Ovary (tissue), 9 donors: ENCODE data around the gene EPAS1. TPM values are rescaled to one million over a fixed set of nuclear protein-coding genes. Genes with fewer than 3 reads are reported as not detected.

Source experiments
- DNase-seq, 5 donors: peaks; one replicate each; pipeline ENCODE4 v3.0.0-alpha.2; 2019 to 2020
- H3K27ac ChIP-seq, 2 donors: fragments of 200-600 bp; one replicate each; pipeline versions ENCODE4 v1.5.1 to v1.8.0; 2019 to 2022
- H3K27me3 ChIP-seq: fragments of 200-600 bp; one replicate; pipeline ENCODE4 v1.8.0; 2022
- H3K36me3 ChIP-seq: fragments of 200-600 bp; sonication (generic); one replicate; pipeline ENCODE4 v1.5.1; 2019
- H3K4me1 ChIP-seq: one replicate; pipeline ENCODE4 v1.8.1; 2013; ENCODE audit warnings: mild to moderate bottlenecking, moderate library complexity; ENCODE audit not compliant: insufficient read depth
- H3K4me3 ChIP-seq: fragments of 200-600 bp; sonication (generic); one replicate; pipeline ENCODE4 v1.5.1; 2017
- H3K9me3 ChIP-seq, 2 donors: fragments of 200-600 bp in 1 of 2; sonication (generic) in 1 of 2; one replicate each; pipeline versions ENCODE4 v1.5.1 to v1.8.1; 2013 to 2019; ENCODE audit warnings: mild to moderate bottlenecking in 1 of 2, moderate library complexity in 1 of 2
- CTCF ChIP-seq, 3 donors: fragments of 450-650 bp in 2 of 3; fragments of 200-600 bp in 1 of 3; IDR thresholded peaks; one replicate each; pipeline versions ENCODE4 v1.5.1 to v1.8.0; 2016 to 2022; ENCODE audit warnings: antibody characterized with exemption in 3 of 3, mild to moderate bottlenecking in 1 of 3
- EP300 ChIP-seq: sonication (generic); formaldehyde crosslinking; IDR thresholded peaks from one replicate; pipeline ENCODE4 v1.6.1; 2017; ENCODE audit warnings: antibody characterized with exemption
- POLR2A ChIP-seq: fragments of 450-650 bp; IDR thresholded peaks from one replicate; pipeline ENCODE4 v1.6.1; 2017; ENCODE audit warnings: antibody characterized with exemption, mild to moderate bottlenecking, moderate library complexity
- WGBS, 3 donors: extraction: QIAGEN DNeasy Blood & Tissue Kit in 1 of 3; methylation state at CpG; one replicate each; pipeline versions ENCODE4 v1.1.5 to v1.1.7; 2013 to 2017; 5-methylcytosine and 5-hydroxymethylcytosine counted together
- intact Hi-C, 4 donors: fragments of 100-400 bp; cut with DNase I; formaldehyde crosslinking; loops; one replicate each; pipeline versions ENCODE4 v1.11.0 to v1.15.1; 2022 to 2023
- polyA plus RNA-seq, 2 donors: library from polyadenylated mRNA; stranded (reverse); fragments of 200-250 nt in 1 of 2; fragments of 350-450 nt in 1 of 2; fragmentation: Illumina TruSeq in 1 of 2; extraction: RNeasy Lipid Tissue Mini Kit (QIAGEN cat#74804) in 1 of 2; gene quantifications; one replicate each; pipeline ENCODE4 v1.2.3, GENCODE V29; 2013 to 2014
- total RNA-seq, 7 donors: library from RNA; depleted of rRNA in 2 of 7; stranded (reverse); fragments of >200 nt in 2 of 7; fragmentation: NEBNext Ultra II Directional in 3 of 7; extraction: Animal tissue kit (Norgen Biotek cat#: 25700) in 3 of 7; gene quantifications; one replicate each; pipeline versions ENCODE4 v1.1.0 to v1.2.4, GENCODE V29; 2016 to 2023
- donor health status: DM: no; HTN: no; CAD: no; lungs with moderate emphysema.
- donor health status: DM: no; HTN: no; CAD: no.
- donor health status: Bipolar disorder and iron deficiency.
- donor health status: DM: yes; HTN: yes; CAD: no.
- donor health status: DM: no; HTN: no; CAD: no.
- donor health status: DM: yes; HTN: yes; CAD: no.

The EPAS1 gene
- total and polyA plus RNA-seq, 9 donors, result 63.1 to 258 (median 82.7) TPM

- no peak overlapping the region for H3K4me3 ChIP-seq
- DNase-seq, result no peak
- peaks cover 2% of the 10 kb centered on the region for H3K4me1 ChIP-seq
- H3K36me3 ChIP-seq, result no peaks in the 10 kb centered on the region
- no peak overlapping the region for H3K27ac ChIP-seq
- intact Hi-C loops, result no loop called here
- 74 to 84% (median 77%) methylated on average over 8 of the region's 8 CpGs for WGBS, 3 donors
- H3K9me3 ChIP-seq, result no peaks in the 10 kb centered on the region
- H3K27me3 ChIP-seq, result no peaks in the 10 kb centered on the region
- TF ChIP-seq POLR2A, result no peak
- no peak for TF ChIP-seq CTCF (IDR thresholded peaks at IDR 0.05)
- TF ChIP-seq EP300, result no peak
Observed at GRCh38 chr2:46350029-46350689, 53.0 kb downstream of the EPAS1 start.

GRCh38 chr2:46351098-46351749 lies 54.0 kb downstream of the EPAS1 start:
- Histone ChIP-seq H3K36me3 (no peaks in the 10 kb centered on the region), H3K4me3 (no peak overlapping the region), H3K4me1 (no peaks in the 10 kb centered on the region), H3K9me3 (no peaks in the 10 kb centered on the region), H3K27me3 (no peaks in the 10 kb centered on the region), H3K27ac (no peak overlapping the region)
- WGBS, 3 donors, result 70 to 81% (median 78%) methylated on average over 5 of the region's 5 CpGs
- intact Hi-C loops, result no loop called here
- no peak for DNase-seq
- TF ChIP-seq POLR2A (no peak), CTCF (IDR thresholded peaks at IDR 0.05) (no peak), EP300 (no peak)

- TF ChIP-seq POLR2A (no peak), EP300 (no peak), CTCF (IDR thresholded peaks at IDR 0.05) (no peak)
- WGBS, 3 donors, result 71 to 80% (median 78%) methylated on average over 10 of the region's 10 CpGs
- no peaks in the 10 kb centered on the region for H3K27me3 ChIP-seq
- no peaks in the 10 kb centered on the region for H3K9me3 ChIP-seq
- H3K27ac ChIP-seq, result no peak overlapping the region
- H3K4me3 ChIP-seq, result no peak overlapping the region
- no peaks in the 10 kb centered on the region for H3K36me3 ChIP-seq
- no peak for DNase-seq
- intact Hi-C loops, result no loop called here
- no peaks in the 10 kb centered on the region for H3K4me1 ChIP-seq
Observed at GRCh38 chr2:46351750-46352138, 54.5 kb downstream of the EPAS1 start.

DNA sequence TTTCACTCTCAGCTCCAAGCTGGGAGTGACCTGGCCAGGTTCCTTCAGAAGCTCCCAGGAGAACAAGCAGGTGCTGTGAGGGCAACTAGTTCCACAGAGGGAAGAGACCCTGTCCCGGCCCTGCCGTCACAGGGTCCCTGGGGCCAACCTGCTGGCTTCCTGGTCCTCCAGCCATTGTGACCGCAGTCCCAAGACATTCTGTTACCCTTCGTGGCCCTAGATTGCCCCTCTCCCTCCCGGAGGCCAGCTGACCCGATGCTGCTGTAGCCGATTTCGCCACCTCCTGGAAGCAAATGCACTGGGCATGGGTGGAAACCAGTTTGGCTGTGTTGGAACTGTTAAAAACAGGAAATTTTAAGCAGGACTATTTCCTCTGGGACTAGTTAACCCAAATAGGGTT lies 55.4 kb downstream of the EPAS1 start:
- WGBS, 3 donors, result 81 to 87% (median 83%) methylated on average over 8 of the region's 8 CpGs
- Histone ChIP-seq H3K4me1 (no peaks in the 10 kb centered on the region), H3K9me3 (no peaks in the 10 kb centered on the region), H3K4me3 (no peak overlapping the region), H3K27ac (no peak overlapping the region), H3K36me3 (no peaks in the 10 kb centered on the region), H3K27me3 (no peaks in the 10 kb centered on the region)
- intact Hi-C loops, result no loop called here
- DNase-seq, result no peak
- TF ChIP-seq EP300 (no peak), POLR2A (no peak), CTCF (IDR thresholded peaks at IDR 0.05) (no peak)
